Ovary (tissue), 10 donors: ENCODE data around the gene SLC12A5. TPM values are rescaled to one million over a fixed set of nuclear protein-coding genes. Genes with fewer than 3 reads are reported as not detected.

ENCODE experiments used
- DNase-seq, 5 donors: peaks; one replicate each; pipeline ENCODE4 v3.0.0-alpha.2; 2019 to 2020
- H3K27ac ChIP-seq, 2 donors: fragments of 200-600 bp; one replicate each; pipeline versions ENCODE4 v1.5.1 to v1.8.0; 2019 to 2022
- H3K27me3 ChIP-seq: fragments of 200-600 bp; one replicate; pipeline ENCODE4 v1.8.0; 2022
- H3K36me3 ChIP-seq: fragments of 200-600 bp; sonication (generic); one replicate; pipeline ENCODE4 v1.5.1; 2019
- H3K4me1 ChIP-seq: one replicate; pipeline ENCODE4 v1.8.1; 2013; ENCODE audit warnings: mild to moderate bottlenecking, moderate library complexity; ENCODE audit not compliant: insufficient read depth
- H3K4me3 ChIP-seq: fragments of 200-600 bp; sonication (generic); one replicate; pipeline ENCODE4 v1.5.1; 2017
- H3K9me3 ChIP-seq, 2 donors: fragments of 200-600 bp in 1 of 2; sonication (generic) in 1 of 2; one replicate each; pipeline versions ENCODE4 v1.5.1 to v1.8.1; 2013 to 2019; ENCODE audit warnings: mild to moderate bottlenecking in 1 of 2, moderate library complexity in 1 of 2
- CTCF ChIP-seq, 3 donors: fragments of 450-650 bp in 2 of 3; fragments of 200-600 bp in 1 of 3; IDR thresholded peaks; one replicate each; pipeline versions ENCODE4 v1.5.1 to v1.8.0; 2016 to 2022; ENCODE audit warnings: antibody characterized with exemption in 3 of 3, mild to moderate bottlenecking in 1 of 3
- EP300 ChIP-seq: sonication (generic); formaldehyde crosslinking; IDR thresholded peaks from one replicate; pipeline ENCODE4 v1.6.1; 2017; ENCODE audit warnings: antibody characterized with exemption
- POLR2A ChIP-seq: fragments of 450-650 bp; IDR thresholded peaks from one replicate; pipeline ENCODE4 v1.6.1; 2017; ENCODE audit warnings: antibody characterized with exemption, mild to moderate bottlenecking, moderate library complexity
- WGBS, 3 donors: extraction: QIAGEN DNeasy Blood & Tissue Kit in 1 of 3; methylation state at CpG; one replicate each; pipeline versions ENCODE4 v1.1.5 to v1.1.7; 2013 to 2017; 5-methylcytosine and 5-hydroxymethylcytosine counted together
- intact Hi-C, 4 donors: fragments of 100-400 bp; cut with DNase I; formaldehyde crosslinking; loops; one replicate each; pipeline versions ENCODE4 v1.11.0 to v1.15.1; 2022 to 2023
- long read RNA-seq, 3 donors: library from polyadenylated mRNA in 2 of 3; unstranded in 2 of 3; transcript quantifications; one replicate each; pipeline ENCODE4 v2.0.0 and lab custom pipeline, GENCODE V29; 2021 to 2026
- polyA plus RNA-seq, 2 donors: library from polyadenylated mRNA; stranded (reverse); fragments of 200-250 nt in 1 of 2; fragments of 350-450 nt in 1 of 2; fragmentation: Illumina TruSeq in 1 of 2; extraction: RNeasy Lipid Tissue Mini Kit (QIAGEN cat#74804) in 1 of 2; gene quantifications; one replicate each; pipeline ENCODE4 v1.2.3, GENCODE V29; 2013 to 2014
- total RNA-seq, 7 donors: library from RNA; depleted of rRNA in 2 of 7; stranded (reverse); fragments of >200 nt in 2 of 7; fragmentation: NEBNext Ultra II Directional in 3 of 7; extraction: Animal tissue kit (Norgen Biotek cat#: 25700) in 3 of 7; gene quantifications; one replicate each; pipeline versions ENCODE4 v1.1.0 to v1.2.4, GENCODE V29; 2016 to 2023
- donor health status: DM: no; HTN: no; CAD: no; lungs with moderate emphysema.
- donor health status: DM: no; HTN: no; CAD: no.
- donor health status: Bipolar disorder and iron deficiency.
- donor health status: DM: yes; HTN: yes; CAD: no.
- donor health status: DM: no; HTN: no; CAD: no.
- donor health status: DM: yes; HTN: yes; CAD: no.

The SLC12A5 gene
- 1 to 10 TPM in 5 of 7 donors, not detected in 2; 1.1 to 2.1 (median 1.3) TPM for total RNA-seq
- polyA plus RNA-seq, result 1 to 10 TPM; 2.2 to 3.8 TPM
- long read RNA-seq, donor 1, result 0 reads
- long read RNA-seq, donor 2, transcript SLC12A5-219 (2 exons, 401 nt), result major isoform, 5 of 6 reads
- long read RNA-seq, donor 2, partial matches to known transcripts, result 0 of 6 reads
- long read RNA-seq, donor 2, other reads (novel, unspliced or antisense), result 0 of 6 reads
- long read RNA-seq, donor 3, result 0 reads

GRCh38 chr20:46028772-46029371 lies at the start of gene SLC12A5:
Gene SLC12A5, plus strand, starts transcription at chr20:46029215. Its CDS starts 130 bp downstream, at chr20:46029345.
- intact Hi-C loops, result loop anchor here in 1 of 4 donors (10.0 kb wide), 1 partner anchor 146 kb away; no protein-coding TSS in a partner anchor
- H3K27ac ChIP-seq, result no peak within 1 kb of the TSS
- WGBS, 3 donors, result 15 to 18% (median 15%) methylated on average over 44 to 56 of the region's 56 CpGs

GRCh38 chr20:45981261-45981660 lies 47.8 kb upstream of the SLC12A5 start:
- intact Hi-C loops, result loop anchor here in 1 of 4 donors (10.0 kb wide), 1 partner anchor 114 kb away; no protein-coding TSS in a partner anchor
- H3K9me3 ChIP-seq, result no peaks in the 10 kb centered on the region
- no peaks in the 10 kb centered on the region for H3K4me1 ChIP-seq
- no peak overlapping the region for H3K27ac ChIP-seq
- H3K4me3 ChIP-seq, result no peak overlapping the region
- DNase-seq, result no peak
- no peak for TF ChIP-seq EP300
- no peaks in the 10 kb centered on the region for H3K36me3 ChIP-seq
- no peaks in the 10 kb centered on the region for H3K27me3 ChIP-seq
- WGBS, 3 donors, result 84 to 89% (median 87%) methylated on average over 6 of the region's 6 CpGs

More at GRCh38 chr20:46028772-46029371, at the start of gene SLC12A5:
- no peak for TF ChIP-seq CTCF (IDR thresholded peaks at IDR 0.05)
- no peaks in the 10 kb centered on the region for H3K27me3 ChIP-seq
- no peaks in the 10 kb centered on the region for H3K9me3 ChIP-seq
- no peaks in the 10 kb centered on the region for H3K36me3 ChIP-seq
- H3K4me1 ChIP-seq, result no peaks in the 10 kb centered on the region
- no peak within 1 kb of the TSS for H3K4me3 ChIP-seq
- no peak for DNase-seq

GRCh38 chr20:45983279-45983743 lies 45.7 kb upstream of the SLC12A5 start:
- WGBS, 3 donors, result 64 to 70% (median 66%) methylated on average over 7 of the region's 7 CpGs
- Histone ChIP-seq H3K27ac (no peak overlapping the region), H3K4me1 (no peaks in the 10 kb centered on the region), H3K27me3 (no peaks in the 10 kb centered on the region), H3K9me3 (no peaks in the 10 kb centered on the region), H3K36me3 (no peaks in the 10 kb centered on the region), H3K4me3 (no peak overlapping the region)
- no peak for DNase-seq
- intact Hi-C loops, result loop anchor here in 1 of 4 donors (10.0 kb wide), 1 partner anchor 111 kb away; no protein-coding TSS in a partner anchor
- no peak for TF ChIP-seq EP300
- no peak for TF ChIP-seq POLR2A
- no peak for TF ChIP-seq CTCF (IDR thresholded peaks at IDR 0.05)

DNA sequence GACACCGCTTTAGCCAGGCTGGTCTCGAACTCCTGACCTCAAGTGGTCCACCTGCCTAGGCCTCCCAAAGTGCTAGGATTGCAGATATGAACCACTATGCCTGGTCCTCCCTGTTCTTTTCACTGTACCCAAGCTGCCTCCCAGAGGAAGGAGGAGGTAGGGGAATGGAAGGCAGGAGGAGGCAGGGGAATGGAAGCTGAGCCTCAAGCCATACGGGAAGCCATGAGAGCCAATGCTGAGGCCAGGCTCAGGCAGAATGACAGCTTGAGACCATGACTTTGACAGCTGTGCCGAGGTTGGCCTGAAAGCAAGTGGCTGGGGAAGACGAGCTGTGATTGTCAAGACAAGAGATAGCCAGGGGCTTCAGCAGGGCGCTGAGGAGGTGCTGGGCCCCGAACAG lies 43.4 kb upstream of the SLC12A5 start:
- Histone ChIP-seq H3K4me3 (no peak overlapping the region), H3K27me3 (no peaks in the 10 kb centered on the region), H3K4me1 (no peaks in the 10 kb centered on the region), H3K36me3 (no peaks in the 10 kb centered on the region), H3K27ac (no peak overlapping the region), H3K9me3 (no peaks in the 10 kb centered on the region)
- intact Hi-C loops, result loop anchor here in 1 of 4 donors (10.0 kb wide), 1 partner anchor 109 kb away; no protein-coding TSS in a partner anchor
- 44 to 56% (median 46%) methylated on average over 7 of the region's 7 CpGs for WGBS, 3 donors
- TF ChIP-seq POLR2A (no peak), CTCF (IDR thresholded peaks at IDR 0.05) (no peak), EP300 (no peak)
- no peak for DNase-seq
